Calu3 (cell line): ENCODE data around the gene CLIP1. TPM values are rescaled to one million over a fixed set of nuclear protein-coding genes. Genes with fewer than 3 reads are reported as not detected.

ENCODE experiments used
- BruUV-seq: library from RNA; stranded (reverse); fragments of 400-500 nt; replicated peaks from 2 replicates; lab custom pipeline; 2021; lab: Mats Ljungman, UMichigan
- CTCF ChIA-PET: fragments of 300-600 bp; sonication (Branson Sonifier 250); formaldehyde crosslinking; loops from one replicate; lab custom pipeline; 2022; ENCODE audit warnings: antibody characterized with exemption; lab: Charles Lee
- DNase-seq: peaks from one replicate; pipeline ENCODE4 v3.0.0; 2022
- H3K27ac Mint-ChIP-seq: one replicate; pipeline ENCODE4 v1.8.0; 2022; ENCODE audit warnings: mixed read lengths; ENCODE audit not compliant: unreplicated experiment
- H3K27me3 Mint-ChIP-seq: one replicate; pipeline ENCODE4 v1.8.0; 2022; ENCODE audit warnings: mixed read lengths; ENCODE audit not compliant: unreplicated experiment
- H3K36me3 Mint-ChIP-seq: one replicate; pipeline ENCODE4 v1.8.0; 2022; ENCODE audit warnings: mild to moderate bottlenecking, moderate library complexity, mixed read lengths; ENCODE audit not compliant: insufficient read depth, unreplicated experiment
- H3K4me1 Mint-ChIP-seq: one replicate; pipeline ENCODE4 v1.8.0; 2022; ENCODE audit warnings: mild to moderate bottlenecking, low read depth, mixed read lengths; ENCODE audit not compliant: unreplicated experiment
- H3K4me3 Mint-ChIP-seq: one replicate; pipeline ENCODE4 v1.8.0; 2022; ENCODE audit warnings: mild to moderate bottlenecking, low read depth, moderate library complexity, mixed read lengths; ENCODE audit not compliant: unreplicated experiment
- H3K9me3 Mint-ChIP-seq: one replicate; pipeline ENCODE4 v1.8.0; 2022; ENCODE audit warnings: low read depth, mixed read lengths; ENCODE audit not compliant: unreplicated experiment
- intact Hi-C: fragments of 100-400 bp; cut with micrococcal nuclease; formaldehyde crosslinking; loops from one replicate; pipeline ENCODE4 v1.10.0; 2022; ENCODE audit not compliant: unreplicated experiment
- total RNA-seq: library from RNA; stranded (reverse); gene quantifications from 2 replicates; pipeline ENCODE4 v1.2.3, GENCODE V29; 2022
- TF ChIP-seq, protein P1 (sequence below): fragments of 200-600 bp; IDR thresholded peaks from one replicate; pipeline ENCODE4 v1.8.0; 2022; ENCODE audit warnings: antibody characterized with exemption; ENCODE audit not compliant: unreplicated experiment

The CLIP1 gene
- total RNA-seq, 1 experiment from 2014 or later: 95.3 TPM

DNA sequence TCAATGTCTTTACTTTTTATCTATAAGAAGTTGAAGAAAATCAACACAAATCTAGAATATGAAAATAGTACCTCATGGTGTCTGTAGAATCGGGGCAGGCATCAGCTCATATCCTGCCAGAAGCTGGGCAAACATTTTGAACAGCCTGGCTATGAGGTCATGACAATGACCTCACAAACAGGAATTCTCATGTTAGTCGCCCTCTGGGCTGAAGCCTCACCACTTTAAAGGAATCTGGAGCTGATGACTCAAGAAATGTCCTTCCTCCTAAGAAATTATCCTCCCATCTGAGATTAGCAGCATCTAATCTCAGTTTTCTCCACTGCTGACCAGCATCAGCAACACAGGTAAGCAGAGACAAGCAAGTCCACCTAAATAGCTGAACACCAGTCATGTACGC, 27.1 kb downstream of the CLIP1 start:
- Mint-ChIP-seq H3K4me3 (no peak overlapping the region), H3K36me3 (peaks cover 42% of the 10 kb centered on the region), H3K27ac (no peak overlapping the region), H3K27me3 (no peaks in the 10 kb centered on the region), H3K4me1 (peaks cover 14% of the 10 kb centered on the region), H3K9me3 (no peaks in the 10 kb centered on the region)
- BruUV-seq: no TSS peak
- CTCF ChIA-PET: no interaction called here
- TF ChIP-seq, protein P1, sequence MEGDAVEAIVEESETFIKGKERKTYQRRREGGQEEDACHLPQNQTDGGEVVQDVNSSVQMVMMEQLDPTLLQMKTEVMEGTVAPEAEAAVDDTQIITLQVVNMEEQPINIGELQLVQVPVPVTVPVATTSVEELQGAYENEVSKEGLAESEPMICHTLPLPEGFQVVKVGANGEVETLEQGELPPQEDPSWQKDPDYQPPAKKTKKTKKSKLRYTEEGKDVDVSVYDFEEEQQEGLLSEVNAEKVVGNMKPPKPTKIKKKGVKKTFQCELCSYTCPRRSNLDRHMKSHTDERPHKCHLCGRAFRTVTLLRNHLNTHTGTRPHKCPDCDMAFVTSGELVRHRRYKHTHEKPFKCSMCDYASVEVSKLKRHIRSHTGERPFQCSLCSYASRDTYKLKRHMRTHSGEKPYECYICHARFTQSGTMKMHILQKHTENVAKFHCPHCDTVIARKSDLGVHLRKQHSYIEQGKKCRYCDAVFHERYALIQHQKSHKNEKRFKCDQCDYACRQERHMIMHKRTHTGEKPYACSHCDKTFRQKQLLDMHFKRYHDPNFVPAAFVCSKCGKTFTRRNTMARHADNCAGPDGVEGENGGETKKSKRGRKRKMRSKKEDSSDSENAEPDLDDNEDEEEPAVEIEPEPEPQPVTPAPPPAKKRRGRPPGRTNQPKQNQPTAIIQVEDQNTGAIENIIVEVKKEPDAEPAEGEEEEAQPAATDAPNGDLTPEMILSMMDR: no peak
- DNase-seq: no peak
- intact Hi-C loops: no loop called here

DNA sequence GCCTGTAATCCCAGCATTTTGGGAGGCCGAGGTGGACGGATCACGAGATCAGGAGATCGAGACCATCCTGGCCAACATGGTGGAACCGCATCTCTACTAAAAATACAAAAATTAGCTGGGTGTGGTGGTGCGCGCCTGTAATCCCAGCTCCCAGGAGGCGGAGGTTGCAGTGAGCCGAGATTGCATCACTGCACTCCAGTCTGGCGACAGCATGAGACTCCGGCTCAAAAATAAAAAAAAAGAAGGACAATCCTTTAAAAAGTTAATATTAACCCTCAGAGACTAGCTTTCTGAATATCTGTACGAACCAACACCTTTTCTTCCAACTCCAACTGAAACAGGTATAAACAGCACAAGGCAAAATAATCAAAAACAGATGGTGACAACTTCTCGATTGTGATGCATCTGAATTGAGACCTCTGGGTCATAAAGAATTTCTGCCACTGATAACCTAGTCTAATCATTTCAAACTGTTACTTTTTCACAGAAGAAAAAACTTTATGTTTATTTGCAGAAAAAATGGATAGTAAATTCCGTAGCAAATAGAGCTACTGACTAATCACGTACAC, 27.8 kb downstream of the CLIP1 start:
- peaks cover 35% of the 10 kb centered on the region for H3K36me3 Mint-ChIP-seq
- no peak overlapping the region for H3K27ac Mint-ChIP-seq
- TF ChIP-seq, protein P1: no peak
- BruUV-seq: no TSS peak
- no peaks in the 10 kb centered on the region for H3K9me3 Mint-ChIP-seq
- H3K4me3 Mint-ChIP-seq: no peak overlapping the region
- CTCF ChIA-PET: no interaction called here
- DNase-seq: no peak
- peaks cover 8% of the 10 kb centered on the region for H3K4me1 Mint-ChIP-seq
- intact Hi-C loops: no loop called here
- H3K27me3 Mint-ChIP-seq: no peaks in the 10 kb centered on the region

DNA sequence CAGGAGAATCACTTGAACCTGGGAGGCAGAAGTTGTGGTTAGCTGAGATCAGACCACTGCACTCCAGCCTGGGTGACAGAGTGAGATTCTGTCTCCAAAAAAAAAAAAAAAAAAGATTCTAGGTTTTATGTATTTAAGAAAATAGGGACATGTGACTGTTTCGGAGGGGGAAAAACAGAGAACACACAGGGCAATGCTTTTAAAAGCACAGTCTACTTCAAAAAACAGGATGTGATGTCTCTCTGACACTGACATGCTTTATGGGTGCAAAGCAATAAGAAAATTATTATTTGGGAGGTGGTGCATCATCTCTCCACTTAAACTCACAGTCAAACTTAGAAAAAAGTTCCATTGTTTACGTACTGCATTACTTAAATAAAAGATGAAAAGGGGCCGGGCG, 28.7 kb downstream of the CLIP1 start:
- intact Hi-C loops: no loop called here
- Mint-ChIP-seq H3K4me3 (no peak overlapping the region), H3K27me3 (no peaks in the 10 kb centered on the region), H3K27ac (no peak overlapping the region), H3K4me1 (no peaks in the 10 kb centered on the region), H3K9me3 (no peaks in the 10 kb centered on the region), H3K36me3 (peaks cover 27% of the 10 kb centered on the region)
- BruUV-seq: no TSS peak
- TF ChIP-seq, protein P1: no peak
- CTCF ChIA-PET: interaction anchor here (0.6 kb wide), 1 partner anchor 276 kb away, joined by 3 read pairs; no protein-coding TSS in a partner anchor
- no peak for DNase-seq

DNA sequence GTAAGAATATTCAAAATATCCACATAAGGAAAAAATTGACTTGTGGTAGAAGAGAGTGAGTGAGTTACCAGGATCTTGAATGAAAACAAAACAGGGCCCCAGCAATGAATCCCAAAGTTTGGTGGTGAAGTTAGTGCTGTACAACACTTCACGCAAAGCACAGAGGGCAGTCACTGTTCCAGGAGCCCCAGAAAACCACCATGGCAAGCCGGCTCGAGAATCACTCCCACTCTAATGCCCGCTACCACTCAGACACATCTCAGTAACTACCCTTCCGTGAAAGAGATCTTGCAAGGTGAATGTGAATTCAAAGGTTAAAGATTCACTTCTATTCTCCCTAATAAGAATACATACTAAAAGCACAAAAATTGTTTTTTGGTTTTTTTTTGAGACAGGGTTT, 30.1 kb downstream of the CLIP1 start:
- H3K4me1 Mint-ChIP-seq: no peaks in the 10 kb centered on the region
- intact Hi-C loops: no loop called here
- no peak overlapping the region for H3K4me3 Mint-ChIP-seq
- no peak for DNase-seq
- TF ChIP-seq, protein P1: no peak
- CTCF ChIA-PET: no interaction called here
- BruUV-seq: no TSS peak
- H3K27me3 Mint-ChIP-seq: no peaks in the 10 kb centered on the region
- peaks cover 25% of the 10 kb centered on the region for H3K36me3 Mint-ChIP-seq
- H3K9me3 Mint-ChIP-seq: no peaks in the 10 kb centered on the region
- H3K27ac Mint-ChIP-seq: no peak overlapping the region
